ENCODE measurements around the gene JAKMIP2. TPM values are rescaled to one million over a fixed set of nuclear protein-coding genes. Genes with fewer than 3 reads are reported as not detected.
"Not testable (repeated sequence)": the region's sequence is repeated elsewhere in the genome, so short reads cannot be mapped to it uniquely, and the experiment has no call there.

The JAKMIP2 gene
- total RNA-seq, 1 donor from 2014 or later, result 35.6 TPM

DNA sequence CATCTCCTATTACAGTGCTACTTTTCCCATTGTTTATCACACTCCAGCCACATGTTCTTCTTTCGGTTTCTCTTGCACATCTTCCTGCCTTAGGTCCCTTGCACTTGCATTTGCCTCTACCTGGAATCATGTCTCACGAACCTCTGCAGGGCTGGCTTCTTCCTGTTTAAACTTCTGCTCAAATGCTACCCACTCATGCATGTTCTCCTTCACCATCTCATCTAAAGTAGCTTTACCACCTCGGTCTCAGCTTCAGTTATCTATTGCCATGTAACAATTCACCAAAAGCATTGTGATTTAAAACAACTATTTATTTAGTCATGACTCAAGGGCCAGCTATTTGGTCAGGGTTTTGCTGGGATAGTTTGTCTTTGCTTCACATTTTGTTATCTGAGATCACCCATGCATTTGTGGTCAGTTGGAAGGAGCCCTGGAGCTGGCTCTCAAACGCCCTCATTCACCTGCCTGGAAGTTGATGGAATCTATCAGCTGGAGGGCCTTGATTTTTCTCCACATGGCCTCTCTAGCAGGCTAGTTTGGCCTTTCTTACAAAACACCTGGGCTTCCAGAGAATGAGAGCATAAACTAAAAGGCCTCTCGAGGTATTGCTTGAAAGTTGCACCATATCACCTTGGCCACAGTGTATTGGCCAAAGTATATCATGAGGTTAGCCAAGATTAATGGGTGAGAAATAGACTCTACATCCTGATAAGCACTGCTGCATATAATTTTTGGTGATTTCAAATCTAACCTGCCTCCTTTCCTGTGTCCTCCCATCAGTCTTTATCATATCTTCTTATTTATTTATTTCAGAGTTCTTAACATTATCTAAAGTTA lies 27.5 kb upstream of the JAKMIP2 start:
- Mint-ChIP-seq H3K27me3 (ENCODE audit: low read depth) (no peaks in the 10 kb centered on the region), H3K36me3 (ENCODE audit: low read depth) (no peaks in the 10 kb centered on the region), H3K4me1 (no peaks in the 10 kb centered on the region), H3K27ac (ENCODE audit: unreplicated experiment) (no peak overlapping the region), H3K9me3 (no peaks in the 10 kb centered on the region), H3K4me3 (no peak overlapping the region)
- TF ChIP-seq, protein P1, sequence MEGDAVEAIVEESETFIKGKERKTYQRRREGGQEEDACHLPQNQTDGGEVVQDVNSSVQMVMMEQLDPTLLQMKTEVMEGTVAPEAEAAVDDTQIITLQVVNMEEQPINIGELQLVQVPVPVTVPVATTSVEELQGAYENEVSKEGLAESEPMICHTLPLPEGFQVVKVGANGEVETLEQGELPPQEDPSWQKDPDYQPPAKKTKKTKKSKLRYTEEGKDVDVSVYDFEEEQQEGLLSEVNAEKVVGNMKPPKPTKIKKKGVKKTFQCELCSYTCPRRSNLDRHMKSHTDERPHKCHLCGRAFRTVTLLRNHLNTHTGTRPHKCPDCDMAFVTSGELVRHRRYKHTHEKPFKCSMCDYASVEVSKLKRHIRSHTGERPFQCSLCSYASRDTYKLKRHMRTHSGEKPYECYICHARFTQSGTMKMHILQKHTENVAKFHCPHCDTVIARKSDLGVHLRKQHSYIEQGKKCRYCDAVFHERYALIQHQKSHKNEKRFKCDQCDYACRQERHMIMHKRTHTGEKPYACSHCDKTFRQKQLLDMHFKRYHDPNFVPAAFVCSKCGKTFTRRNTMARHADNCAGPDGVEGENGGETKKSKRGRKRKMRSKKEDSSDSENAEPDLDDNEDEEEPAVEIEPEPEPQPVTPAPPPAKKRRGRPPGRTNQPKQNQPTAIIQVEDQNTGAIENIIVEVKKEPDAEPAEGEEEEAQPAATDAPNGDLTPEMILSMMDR (conservative IDR thresholded peaks at IDR 0.05), result no peak
- DNase-seq (ENCODE audit: low read depth, low spot score), result no peak

DNA sequence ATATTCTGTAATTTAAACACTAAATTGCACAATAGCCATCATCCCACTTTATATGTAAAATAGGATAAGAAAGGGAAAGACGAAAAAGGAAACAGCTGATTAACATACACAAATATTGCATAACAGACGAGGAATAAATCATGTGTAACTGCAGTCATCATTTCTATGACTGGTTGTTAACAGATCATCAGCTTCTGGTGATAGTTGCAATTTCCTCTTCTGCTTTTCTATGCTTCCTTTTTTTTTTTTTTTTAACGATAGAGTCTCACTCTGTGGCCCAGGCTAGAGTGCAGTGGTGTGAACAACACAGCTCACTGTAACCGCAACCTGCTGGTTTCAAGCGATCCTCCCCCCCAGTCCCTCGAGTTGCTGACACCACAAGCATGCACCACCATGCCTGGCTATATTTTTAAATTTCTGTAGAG lies 22.5 kb upstream of the JAKMIP2 start:
- Mint-ChIP-seq H3K36me3 (ENCODE audit: low read depth) (no peaks in the 10 kb centered on the region), H3K4me3 (no peak overlapping the region), H3K4me1 (peaks cover 8% of the 10 kb centered on the region), H3K27ac (ENCODE audit: unreplicated experiment) (no peak overlapping the region), H3K27me3 (ENCODE audit: low read depth) (no peaks in the 10 kb centered on the region), H3K9me3 (no peaks in the 10 kb centered on the region)
- no peak for DNase-seq (ENCODE audit: low read depth, low spot score)
- TF ChIP-seq, protein P1 (conservative IDR thresholded peaks at IDR 0.05), result no peak

DNA sequence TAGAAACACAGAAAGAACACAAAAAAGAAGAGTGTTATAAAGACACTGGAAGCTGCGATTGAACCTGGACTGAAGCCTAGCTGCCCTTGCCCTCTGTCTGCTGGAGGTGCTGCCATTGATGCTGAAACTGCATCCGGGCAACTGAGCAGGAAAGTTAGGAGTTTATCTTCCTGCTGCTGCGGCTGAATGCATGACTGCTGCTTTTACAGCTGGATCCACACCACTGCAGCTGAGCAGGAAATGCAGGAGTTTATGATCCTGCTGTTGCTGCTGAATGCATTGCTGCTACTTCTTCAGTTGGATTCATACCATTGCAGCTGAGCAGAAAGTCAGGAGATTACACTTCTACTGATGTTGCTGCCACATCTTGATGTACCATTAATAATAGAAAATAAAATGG lies 21.8 kb upstream of the JAKMIP2 start:
- Mint-ChIP-seq H3K4me1 (peaks cover 8% of the 10 kb centered on the region), H3K9me3 (no peaks in the 10 kb centered on the region), H3K36me3 (ENCODE audit: low read depth) (no peaks in the 10 kb centered on the region), H3K27ac (ENCODE audit: unreplicated experiment) (no peak overlapping the region), H3K4me3 (no peak overlapping the region), H3K27me3 (ENCODE audit: low read depth) (no peaks in the 10 kb centered on the region)
- TF ChIP-seq, protein P1 (conservative IDR thresholded peaks at IDR 0.05), result no peak
- DNase-seq (ENCODE audit: low read depth, low spot score), result no peak

DNA sequence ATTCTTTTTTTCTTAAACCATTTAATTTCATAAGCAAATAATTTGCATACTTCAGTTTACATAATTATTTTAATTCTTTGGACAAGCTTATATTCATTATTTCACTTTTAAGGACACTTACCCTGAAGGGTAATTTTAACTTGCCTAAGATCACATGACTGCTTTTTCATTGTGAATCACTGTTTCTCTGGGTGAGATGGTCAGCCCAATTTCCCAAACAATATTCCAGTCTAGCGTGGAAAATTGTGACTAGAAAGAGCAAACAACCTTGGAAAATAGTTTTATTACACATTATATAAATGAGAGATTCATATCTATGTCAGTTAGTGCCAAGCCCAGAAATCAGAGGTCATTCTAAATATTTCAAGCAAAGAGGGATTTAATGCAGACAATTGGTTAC lies 21.4 kb upstream of the JAKMIP2 start:
- Mint-ChIP-seq H3K27ac (ENCODE audit: unreplicated experiment) (no peak overlapping the region), H3K4me1 (peaks cover 8% of the 10 kb centered on the region), H3K9me3 (no peaks in the 10 kb centered on the region), H3K36me3 (ENCODE audit: low read depth) (no peaks in the 10 kb centered on the region), H3K4me3 (no peak overlapping the region), H3K27me3 (ENCODE audit: low read depth) (no peaks in the 10 kb centered on the region)
- TF ChIP-seq, protein P1 (conservative IDR thresholded peaks at IDR 0.05), result no peak
- no peak for DNase-seq (ENCODE audit: low read depth, low spot score)

DNA sequence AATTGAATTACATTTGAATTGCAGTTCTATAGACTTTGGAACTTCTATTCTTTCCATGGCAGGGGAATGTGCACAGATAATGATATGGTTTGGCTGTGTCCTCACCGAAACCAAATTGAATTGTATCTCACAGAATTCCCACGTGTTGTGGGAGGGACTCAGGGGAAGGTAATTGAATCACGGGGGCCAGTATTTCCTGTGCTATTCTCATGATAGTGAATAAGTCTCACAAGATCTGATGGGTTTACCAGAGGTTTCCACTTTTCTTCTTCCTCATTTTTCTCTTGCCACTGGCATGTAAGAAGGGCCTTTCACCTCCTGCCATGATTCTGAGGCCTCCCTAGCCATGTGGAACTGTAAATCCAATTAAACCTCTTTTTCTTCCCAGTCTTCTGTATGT lies 20.6 kb upstream of the JAKMIP2 start:
- H3K27ac Mint-ChIP-seq (ENCODE audit: unreplicated experiment), result peak overlapping the region; percentile 1
- DNase-seq (ENCODE audit: low read depth, low spot score), result not testable (repeated sequence)

DNA sequence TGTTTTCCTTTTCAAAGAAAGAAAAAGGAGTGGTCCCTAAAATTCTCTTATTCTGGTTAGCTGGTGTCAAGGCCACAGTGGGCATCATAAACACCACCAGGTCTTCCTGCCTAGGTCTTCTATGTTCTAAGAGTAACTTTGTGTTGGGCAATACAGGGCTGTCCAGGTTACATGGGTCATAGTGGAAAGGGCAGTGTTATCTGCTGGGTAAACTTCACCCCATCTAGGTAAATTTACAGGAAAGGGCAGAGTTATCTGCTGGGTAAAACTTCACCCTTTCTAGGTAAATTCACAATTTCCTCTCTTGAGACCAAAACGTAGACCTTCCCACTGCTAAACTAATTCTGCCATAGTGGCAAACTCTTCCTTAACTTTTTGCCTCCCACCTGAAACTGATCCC lies 18.9 kb upstream of the JAKMIP2 start:
- no peak for DNase-seq (ENCODE audit: low read depth, low spot score)
- no peaks in the 10 kb centered on the region for H3K36me3 Mint-ChIP-seq (ENCODE audit: low read depth)
- TF ChIP-seq, protein P1 (conservative IDR thresholded peaks at IDR 0.05), result no peak
- no peaks in the 10 kb centered on the region for H3K9me3 Mint-ChIP-seq
- no peak overlapping the region for H3K4me3 Mint-ChIP-seq
- H3K27ac Mint-ChIP-seq (ENCODE audit: unreplicated experiment), result no peak overlapping the region
- H3K4me1 Mint-ChIP-seq, result peaks cover 8% of the 10 kb centered on the region
- no peaks in the 10 kb centered on the region for H3K27me3 Mint-ChIP-seq (ENCODE audit: low read depth)

More for the DNA sequence above, 20.6 kb upstream of the JAKMIP2 start:
- H3K36me3 Mint-ChIP-seq (ENCODE audit: low read depth); H3K27me3 Mint-ChIP-seq (ENCODE audit: low read depth); H3K4me1 Mint-ChIP-seq; H3K4me3 Mint-ChIP-seq; H3K9me3 Mint-ChIP-seq: not testable (repeated sequence)

Measured in neural crest cell (in vitro differentiated cells).